H9 (cell line): ENCODE measurements around the gene ATP6V0A1. TPM values are rescaled to one million over a fixed set of nuclear protein-coding genes. Genes with fewer than 3 reads are reported as not detected.
A peak's percentile ranks its signal among the peaks of the same experiment; 100 is the strongest.

Source experiments
- DNase-seq: peaks from one replicate; pipeline ENCODE4 v3.0.0-alpha.2; 2017
- H2AFZ ChIP-seq: one replicate; pipeline ENCODE4 v1.6.1; 2013; ENCODE audit warnings: mild to moderate bottlenecking, low read length, control low read depth, moderate library complexity
- H2AK5ac ChIP-seq: 2 replicates; pipeline ENCODE4 v1.6.1; 2013; ENCODE audit warnings: low read length, control low read depth, mixed read lengths; ENCODE audit not compliant: insufficient read length
- H2BK120ac ChIP-seq: one replicate; pipeline ENCODE4 v1.6.1; 2013; ENCODE audit warnings: low read depth, mild to moderate bottlenecking, low read length, control low read depth, inconsistent platforms; ENCODE audit not compliant: poor library complexity, severe bottlenecking
- H2BK12ac ChIP-seq: 2 replicates; pipeline ENCODE4 v1.6.1; 2013; ENCODE audit warnings: low read length, control low read depth, mixed read lengths, low read depth; ENCODE audit not compliant: insufficient read length
- H2BK15ac ChIP-seq: 2 replicates; pipeline ENCODE4 v1.6.1; 2013; ENCODE audit warnings: low read depth, low read length, control low read depth
- H2BK20ac ChIP-seq: one replicate; pipeline ENCODE4 v1.6.1; 2013; ENCODE audit warnings: low read depth, mild to moderate bottlenecking, low read length, control low read depth, inconsistent platforms; ENCODE audit not compliant: poor library complexity, severe bottlenecking
- H2BK5ac ChIP-seq: 2 replicates; pipeline ENCODE4 v1.6.1; 2013; ENCODE audit warnings: low read length, control low read depth, mixed read lengths; ENCODE audit not compliant: insufficient read length
- H3K14ac ChIP-seq: 2 replicates; pipeline ENCODE4 v1.6.1; 2013; ENCODE audit warnings: low read length, control low read depth; ENCODE audit not compliant: insufficient read depth
- H3K18ac ChIP-seq: 2 replicates; pipeline ENCODE4 v1.6.1; 2013; ENCODE audit warnings: low read depth, mild to moderate bottlenecking, mixed read lengths, low read length, control low read depth; ENCODE audit not compliant: insufficient read length
- H3K23ac ChIP-seq: 2 replicates; pipeline ENCODE4 v1.6.1; 2013; ENCODE audit warnings: low read length, control low read depth, mixed read lengths, low read depth; ENCODE audit not compliant: insufficient read length
- H3K23me2 ChIP-seq: 2 replicates; pipeline ENCODE4 v1.6.1; 2013; ENCODE audit warnings: low read depth, mild to moderate bottlenecking, mixed read lengths, low read length, control low read depth; ENCODE audit not compliant: insufficient read length, poor library complexity, severe bottlenecking
- H3K27ac ChIP-seq: 2 replicates; pipeline ENCODE4 v1.5.1; 2013; ENCODE audit warnings: low read length, control low read depth, mixed read lengths, low read depth; ENCODE audit not compliant: insufficient read length
- H3K27me3 ChIP-seq: 2 replicates; pipeline ENCODE4 v1.6.1; 2013; ENCODE audit warnings: low read length, control low read depth, inconsistent platforms; ENCODE audit not compliant: insufficient read depth
- H3K4ac ChIP-seq: 2 replicates; pipeline ENCODE4 v1.6.1; 2013; ENCODE audit warnings: low read depth, mild to moderate bottlenecking, control low read depth, inconsistent platforms, low read length, moderate library complexity
- H3K4me1 ChIP-seq: 2 replicates; pipeline ENCODE4 v1.6.1; 2013; ENCODE audit warnings: low read length, control low read depth, inconsistent platforms; ENCODE audit not compliant: insufficient read depth
- H3K4me2 ChIP-seq: 2 replicates; pipeline ENCODE4 v1.6.1; 2013; ENCODE audit warnings: low read length, control low read depth, mixed read lengths; ENCODE audit not compliant: insufficient read length, insufficient read depth
- H3K56ac ChIP-seq: 2 replicates; pipeline ENCODE4 v1.6.1; 2013; ENCODE audit warnings: low read depth, mild to moderate bottlenecking, mixed read lengths, low read length, control low read depth; ENCODE audit not compliant: insufficient read length
- H3K79me1 ChIP-seq: 2 replicates; pipeline ENCODE4 v1.6.1; 2013; ENCODE audit warnings: low read depth, mild to moderate bottlenecking, moderate library complexity, low read length, control low read depth, inconsistent platforms; ENCODE audit not compliant: insufficient read depth, poor library complexity, severe bottlenecking
- H3K79me2 ChIP-seq: 2 replicates; pipeline ENCODE4 v1.6.1; 2013; ENCODE audit warnings: low read length, control low read depth, inconsistent platforms; ENCODE audit not compliant: insufficient read depth
- H3K9ac ChIP-seq: 2 replicates; pipeline ENCODE4 v1.6.1; 2013; ENCODE audit warnings: low read length, control low read depth, mixed read lengths; ENCODE audit not compliant: insufficient read length; ENCODE audit errors: extremely low read depth
- H3K9me3 ChIP-seq: one replicate; pipeline ENCODE4 v1.6.1; 2013; ENCODE audit warnings: low read depth, low read length, inconsistent platforms; ENCODE audit not compliant: control insufficient read depth
- H3T11ph ChIP-seq: one replicate; pipeline ENCODE4 v1.6.1; 2013; ENCODE audit warnings: mild to moderate bottlenecking, low read length, control low read depth, inconsistent platforms
- H4K20me1 ChIP-seq: one replicate; pipeline ENCODE4 v1.6.1; 2013; ENCODE audit not compliant: control insufficient read depth, insufficient read length, insufficient read depth
- H4K5ac ChIP-seq: 2 replicates; pipeline ENCODE4 v1.6.1; 2013; ENCODE audit warnings: low read depth, mild to moderate bottlenecking, mixed read lengths, low read length, control low read depth; ENCODE audit not compliant: insufficient read length
- H4K8ac ChIP-seq: replicated peaks from 2 replicates; pipeline ENCODE4 v1.6.1; 2013; ENCODE audit warnings: low read length, control low read depth, mixed read lengths, low read depth; ENCODE audit not compliant: insufficient read length
- H4K91ac ChIP-seq: 2 replicates; pipeline ENCODE4 v1.6.1; 2013; ENCODE audit warnings: low read depth, mild to moderate bottlenecking, moderate library complexity, mixed read lengths, low read length, control low read depth; ENCODE audit not compliant: insufficient read length
- H3K27ac Mint-ChIP-seq, 3 experiments: 2 replicates in 2 of 3; 3 replicates in 1 of 3; pipeline ENCODE4 v1.8.0; 2020 to 2021; ENCODE audit warnings: mixed read lengths in 3 of 3, mild to moderate bottlenecking in 1 of 3, moderate library complexity in 1 of 3
- H3K27me3 Mint-ChIP-seq: 2 replicates; pipeline ENCODE4 v1.8.0; 2021; ENCODE audit warnings: low read depth, mild to moderate bottlenecking, moderate library complexity, mixed read lengths
- H3K36me3 Mint-ChIP-seq, 3 experiments: 2 replicates in 2 of 3; 3 replicates in 1 of 3; pipeline ENCODE4 v1.8.0; 2020 to 2021; ENCODE audit warnings: low read depth in 3 of 3, mixed read lengths in 3 of 3; ENCODE audit not compliant: insufficient read depth in 1 of 3
- H3K4me1 Mint-ChIP-seq, 2 experiments: 2 replicates each; pipeline ENCODE4 v1.8.0; 2020; ENCODE audit warnings: mixed read lengths in 2 of 2
- H3K4me3 Mint-ChIP-seq, 2 experiments: 2 replicates in 1 of 2; 3 replicates in 1 of 2; pipeline ENCODE4 v1.8.0; 2020 to 2021; ENCODE audit warnings: mild to moderate bottlenecking in 2 of 2, mixed read lengths in 2 of 2, moderate library complexity in 1 of 2
- H3K9me3 Mint-ChIP-seq, 2 experiments: 2 replicates in 1 of 2; 3 replicates in 1 of 2; pipeline ENCODE4 v1.8.0; 2020; ENCODE audit warnings: mild to moderate bottlenecking in 2 of 2, mixed read lengths in 2 of 2, moderate library complexity in 1 of 2
- CTCF ChIP-seq: fragments of 200-600 bp; sonication (generic); conservative IDR thresholded peaks from 3 replicates; pipeline ENCODE4 v1.8.0; 2021; ENCODE audit warnings: antibody characterized with exemption, mild to moderate bottlenecking
- WGBS: extraction: QIAGEN DNeasy Blood & Tissue Kit; methylation state at CpG from one replicate; pipeline ENCODE4 v1.1.7; 2013; ENCODE audit warnings: missing lambda C conversion rate, low lambda C conversion rate, mixed read lengths; ENCODE audit not compliant: insufficient read length; ENCODE audit errors: extremely low coverage; 5-methylcytosine and 5-hydroxymethylcytosine counted together
- total RNA-seq: library from RNA; stranded (reverse); gene quantifications from 2 replicates; pipeline ENCODE4 v1.2.1, GENCODE V29; 2021

ATP6V0A1 gene
- total RNA-seq, 1 experiment from 2014 or later: 54.1 TPM

- DNase-seq: no peak
- Histone ChIP-seq H2AFZ (no peak overlapping the region), H2BK15ac (no peak overlapping the region; the same call in 1 of the 2 replicates), H3K27me3 (no peaks in the 10 kb centered on the region), H2BK12ac (no peak overlapping the region), H2BK120ac (no peak overlapping the region), H3K9me3 (no peaks in the 10 kb centered on the region), H3K56ac (no peak overlapping the region), H4K8ac (no peak overlapping the region), H2AK5ac (no peak overlapping the region), H3K23ac (no peak overlapping the region), H3K18ac (no peak overlapping the region), H3K14ac (no peak overlapping the region), H3K4me2 (peak overlapping the region; percentile 49), H3K4me1 (no peaks in the 10 kb centered on the region), H2BK20ac (no peak overlapping the region), H2BK5ac (no peak overlapping the region), H3K27ac (no peak overlapping the region), H3K4ac (no peak overlapping the region), H3K23me2 (peaks cover 13% of the 10 kb centered on the region), H4K5ac (no peak overlapping the region), H4K91ac (no peak overlapping the region), H3K79me2 (no peaks in the 10 kb centered on the region), H3K79me1 (no peaks in the 10 kb centered on the region), H3K9ac (no peak overlapping the region), H4K20me1 (no peaks in the 10 kb centered on the region), H3T11ph (no peak overlapping the region)
- Mint-ChIP-seq H3K4me3 (peak overlapping the region; percentile 56 to 63; a peak in 3 of 5 replicates), H3K27me3 (peaks cover 9% of the 10 kb centered on the region; the same call in 1 of the 2 replicates), H3K4me1 (peaks cover 4 to 15% of the 10 kb centered on the region in 2 experiments; a peak in 3 of 4 replicates), H3K27ac (no peak overlapping the region; a peak in 1 of 7 replicates), H3K36me3 (peaks cover 2 to 10% (median 4%) of the 10 kb centered on the region in 3 experiments; a peak in 4 of 7 replicates), H3K9me3 (no peaks in the 10 kb centered on the region)
- WGBS: no CpG with 5 or more reads among the region's 14 CpGs
- no peak for TF ChIP-seq CTCF
These were observed 89.0 kb downstream of the ATP6V0A1 start for GRCh38 chr17:42547698-42548069.
